HG02642 (cell line): ENCODE data around the gene FBXW11.
A peak's percentile ranks its signal among the peaks of the same experiment; 100 is the strongest.
"Not testable (repeated sequence)": the region's sequence is repeated elsewhere in the genome, so short reads cannot be mapped to it uniquely, and the experiment has no call there.

Experiments
- ATAC-seq: cut with Tn5 transposase; IDR thresholded peaks from one replicate; pipeline ENCODE4 v1.9.1; 2021; ENCODE audit warnings: mild to moderate bottlenecking; ENCODE audit not compliant: unreplicated experiment, poor library complexity

The FBXW11 gene

GRCh38 chr5:172020110-172020786, 13.8 kb upstream of the FBXW11 start:
- ATAC-seq: not testable (repeated sequence)

GRCh38 chr5:172015346-172015745, 8.9 kb upstream of the FBXW11 start:
- ATAC-seq: no peak

- no peak for ATAC-seq
Measured at GRCh38 chr5:172010278-172010677, 3.8 kb upstream of the FBXW11 start.

GRCh38 chr5:172009536-172010270, 3.3 kb upstream of the FBXW11 start:
- ATAC-seq: no peak

GRCh38 chr5:172008689-172009141, 2.3 kb upstream of the FBXW11 start:
- ATAC-seq: no peak

- no peak for ATAC-seq
Measured at GRCh38 chr5:172008111-172008455, 1.6 kb upstream of the FBXW11 start.

- ATAC-seq: no peak
Measured at GRCh38 chr5:172007175-172008110, 1.0 kb upstream of the FBXW11 start.

GRCh38 chr5:172005708-172006320, 624 bp downstream of the FBXW11 start:
- ATAC-seq: peak; percentile 4

GRCh38 chr5:172004824-172005237, 1.6 kb downstream of the FBXW11 start:
- ATAC-seq: no peak

- ATAC-seq: no peak
Measured at GRCh38 chr5:172003746-172004145, 2.7 kb downstream of the FBXW11 start.

- no peak for ATAC-seq
Measured at GRCh38 chr5:172002840-172003512, 3.5 kb downstream of the FBXW11 start.

- ATAC-seq: no peak
Measured at GRCh38 chr5:172002310-172002709, 4.1 kb downstream of the FBXW11 start.

GRCh38 chr5:171999877-172000276, 6.6 kb downstream of the FBXW11 start:
- peak; percentile 59 for ATAC-seq

GRCh38 chr5:171999100-171999499, 7.3 kb downstream of the FBXW11 start:
- no peak for ATAC-seq

GRCh38 chr5:171997011-171997410, 9.4 kb downstream of the FBXW11 start:
- no peak for ATAC-seq

GRCh38 chr5:171992813-171993212, 13.6 kb downstream of the FBXW11 start:
- ATAC-seq: no peak

GRCh38 chr5:171992305-171992704, 14.1 kb downstream of the FBXW11 start:
- no peak for ATAC-seq

- no peak for ATAC-seq
Measured at GRCh38 chr5:171990713-171991015, 15.8 kb downstream of the FBXW11 start.

- ATAC-seq: no peak
Measured at GRCh38 chr5:171989946-171990712, 16.3 kb downstream of the FBXW11 start.
